Mesodermal cell (in vitro differentiated cells): Measurements from ENCODE around the gene ZBTB49. TPM values are rescaled to one million over a fixed set of nuclear protein-coding genes. Genes with fewer than 3 reads are reported as not detected.
"Not testable (repeated sequence)": the region's sequence is repeated elsewhere in the genome, so short reads cannot be mapped to it uniquely, and the experiment has no call there.

Source experiments
- H3K27ac ChIP-seq: 2 replicates; pipeline ENCODE4 v1.7.0; 2013; ENCODE audit warnings: mild to moderate bottlenecking, low read depth, low read length, moderate library complexity; ENCODE audit not compliant: severe bottlenecking
- H3K36me3 ChIP-seq: 2 replicates; pipeline ENCODE4 v1.7.1; 2013; ENCODE audit warnings: mild to moderate bottlenecking, low read length, moderate library complexity; ENCODE audit not compliant: control insufficient read depth, insufficient read depth
- H3K4me1 ChIP-seq: one replicate; pipeline ENCODE4 v1.7.1; 2013; ENCODE audit warnings: mild to moderate bottlenecking, low read length; ENCODE audit not compliant: insufficient read depth, control insufficient read depth, poor library complexity, severe bottlenecking
- H3K4me3 ChIP-seq: 2 replicates; pipeline ENCODE4 v1.7.0; 2013; ENCODE audit warnings: low read length, control low read depth, mild to moderate bottlenecking; ENCODE audit not compliant: insufficient read depth, poor library complexity, severe bottlenecking; ENCODE audit errors: extremely low read depth
- H3K9me3 ChIP-seq: 2 replicates; pipeline ENCODE4 v1.7.1; 2013; ENCODE audit warnings: mild to moderate bottlenecking, low read length, moderate library complexity; ENCODE audit not compliant: control insufficient read depth
- WGBS, 2 experiments: methylation state at CpG; one replicate each; pipeline ENCODE4 v1.1.5; 2013; ENCODE audit warnings: missing lambda C conversion rate in 2 of 2; ENCODE audit not compliant: insufficient coverage in 2 of 2; 5-methylcytosine and 5-hydroxymethylcytosine counted together
- polyA plus RNA-seq, 2 experiments: library from polyadenylated mRNA; stranded (reverse); fragments of 50-300 nt; gene quantifications; one replicate each; pipeline ENCODE4 v1.2.3, GENCODE V29; 2013

The ZBTB49 gene, protein sequence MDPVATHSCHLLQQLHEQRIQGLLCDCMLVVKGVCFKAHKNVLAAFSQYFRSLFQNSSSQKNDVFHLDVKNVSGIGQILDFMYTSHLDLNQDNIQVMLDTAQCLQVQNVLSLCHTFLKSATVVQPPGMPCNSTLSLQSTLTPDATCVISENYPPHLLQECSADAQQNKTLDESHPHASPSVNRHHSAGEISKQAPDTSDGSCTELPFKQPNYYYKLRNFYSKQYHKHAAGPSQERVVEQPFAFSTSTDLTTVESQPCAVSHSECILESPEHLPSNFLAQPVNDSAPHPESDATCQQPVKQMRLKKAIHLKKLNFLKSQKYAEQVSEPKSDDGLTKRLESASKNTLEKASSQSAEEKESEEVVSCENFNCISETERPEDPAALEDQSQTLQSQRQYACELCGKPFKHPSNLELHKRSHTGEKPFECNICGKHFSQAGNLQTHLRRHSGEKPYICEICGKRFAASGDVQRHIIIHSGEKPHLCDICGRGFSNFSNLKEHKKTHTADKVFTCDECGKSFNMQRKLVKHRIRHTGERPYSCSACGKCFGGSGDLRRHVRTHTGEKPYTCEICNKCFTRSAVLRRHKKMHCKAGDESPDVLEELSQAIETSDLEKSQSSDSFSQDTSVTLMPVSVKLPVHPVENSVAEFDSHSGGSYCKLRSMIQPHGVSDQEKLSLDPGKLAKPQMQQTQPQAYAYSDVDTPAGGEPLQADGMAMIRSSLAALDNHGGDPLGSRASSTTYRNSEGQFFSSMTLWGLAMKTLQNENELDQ
- 5.7 TPM for polyA plus RNA-seq (2013, experiment 1 of 2)
- 4.3 TPM for polyA plus RNA-seq (2013, experiment 2 of 2)

DNA sequence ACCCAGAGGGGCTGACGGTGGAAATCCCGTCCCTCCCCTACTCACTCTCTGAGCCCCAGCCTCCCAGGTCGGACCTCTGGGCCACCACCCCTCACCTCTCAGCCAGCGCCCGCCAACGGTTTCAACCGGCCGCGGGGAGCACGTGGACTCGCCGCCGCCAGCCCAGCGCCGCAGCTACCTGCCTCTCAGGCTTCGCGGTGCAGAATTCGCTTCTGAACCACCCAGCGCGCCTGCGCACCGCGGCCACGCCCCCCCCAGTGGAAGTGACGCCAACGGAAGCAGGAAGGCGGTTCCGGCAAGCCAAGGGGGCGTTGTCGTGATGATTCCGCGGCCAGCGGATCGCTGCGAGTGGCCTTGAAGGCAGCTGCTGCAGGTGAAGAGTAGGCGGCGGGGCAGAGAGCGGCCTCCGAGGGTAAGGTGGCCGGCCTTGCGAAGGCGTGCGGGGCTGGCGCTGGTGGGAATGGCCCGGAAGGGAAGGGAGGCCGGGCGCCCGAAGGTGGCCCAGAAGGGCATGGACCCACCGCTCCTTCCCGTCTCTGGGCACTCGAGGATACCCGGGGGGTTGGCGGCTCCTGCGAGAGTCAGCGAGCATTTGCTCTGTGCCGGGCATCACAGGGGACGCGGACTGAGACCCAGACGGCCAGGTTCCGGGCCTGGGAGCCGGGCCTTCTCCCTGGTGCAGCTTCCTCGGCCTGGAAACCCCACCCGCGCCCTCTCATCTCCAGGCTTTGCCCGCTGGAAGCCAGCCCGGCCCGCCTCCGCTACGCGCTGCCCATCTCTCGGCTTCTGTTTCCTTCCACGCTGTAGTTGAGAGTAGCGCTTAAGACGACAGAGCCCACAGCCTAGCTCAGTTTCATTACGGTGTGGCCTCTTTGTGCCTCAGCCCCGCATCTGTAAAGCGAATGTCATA, at the start of gene ZBTB49, which contains the start of gene LYAR:
ZBTB49 (plus strand) TSS at position 311 of the 910 bp plus-strand sequence. CDS start 9,695 bp downstream, outside the sequence.
LYAR (minus strand) TSS at position 214 of the 910 bp plus-strand sequence. CDS start 6,412 bp downstream, outside the sequence.
- Histone ChIP-seq H3K4me3 (peak within 1 kb of the TSS; percentile 89), H3K4me1 (peaks cover 8% of the 10 kb centered on the region), H3K9me3 (no peaks in the 10 kb centered on the region), H3K36me3 (peaks cover 24% of the 10 kb centered on the region), H3K27ac (no peak within 1 kb of the TSS)
- 1% methylated on average over 51 to 77 of the region's 77 CpGs for WGBS, 2 experiments

DNA sequence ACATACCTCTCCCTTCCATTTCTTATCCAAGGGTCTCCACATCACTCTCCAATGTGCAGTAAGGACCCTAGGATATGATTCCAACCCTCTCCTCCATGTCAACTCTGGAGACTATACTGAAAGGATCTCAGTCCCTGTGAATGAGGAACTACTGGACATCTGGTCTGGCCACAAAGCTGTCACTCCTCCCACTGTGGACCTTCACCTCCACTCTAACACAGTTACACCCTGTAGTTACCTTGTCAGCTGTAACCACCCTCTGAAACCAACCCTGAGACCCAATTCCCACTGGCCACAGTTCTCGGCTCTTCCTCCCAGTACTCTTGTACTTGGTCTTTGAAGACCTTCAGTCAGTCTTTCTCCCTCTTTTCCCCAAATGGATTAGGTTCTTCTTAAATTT, 44.9 kb upstream of the ZBTB49 start:
- Histone ChIP-seq H3K27ac (no peak overlapping the region), H3K36me3 (peaks cover 54% of the 10 kb centered on the region), H3K4me3 (no peak overlapping the region), H3K4me1 (peaks cover 5% of the 10 kb centered on the region), H3K9me3 (no peaks in the 10 kb centered on the region)
- 94 to 100% methylated on average over 1 of the region's 1 CpG for WGBS, 2 experiments

DNA sequence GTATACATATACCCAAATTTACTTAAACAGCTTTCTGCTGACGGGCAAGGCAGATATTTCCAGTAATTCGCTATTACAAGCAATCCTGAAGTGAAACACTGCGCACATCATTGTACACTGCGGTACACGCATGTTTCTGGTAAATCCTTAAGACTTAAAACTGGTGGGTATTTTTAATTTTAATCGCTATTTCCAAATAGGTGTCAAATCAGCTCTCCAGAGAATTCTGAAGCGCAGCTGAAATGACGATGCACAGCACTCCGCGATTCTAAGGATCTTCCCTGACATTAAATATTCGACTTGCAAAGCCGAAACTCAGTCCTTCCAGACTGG, 42.4 kb upstream of the ZBTB49 start:
- Histone ChIP-seq H3K27ac (peak overlapping the region; percentile 96), H3K4me1 (peaks cover 5% of the 10 kb centered on the region), H3K4me3 (peak overlapping the region; percentile 85), H3K36me3 (peaks cover 31% of the 10 kb centered on the region), H3K9me3 (no peaks in the 10 kb centered on the region)
- WGBS, 2 experiments = 1 to 3% methylated on average over 8 to 10 of the region's 12 CpGs

DNA sequence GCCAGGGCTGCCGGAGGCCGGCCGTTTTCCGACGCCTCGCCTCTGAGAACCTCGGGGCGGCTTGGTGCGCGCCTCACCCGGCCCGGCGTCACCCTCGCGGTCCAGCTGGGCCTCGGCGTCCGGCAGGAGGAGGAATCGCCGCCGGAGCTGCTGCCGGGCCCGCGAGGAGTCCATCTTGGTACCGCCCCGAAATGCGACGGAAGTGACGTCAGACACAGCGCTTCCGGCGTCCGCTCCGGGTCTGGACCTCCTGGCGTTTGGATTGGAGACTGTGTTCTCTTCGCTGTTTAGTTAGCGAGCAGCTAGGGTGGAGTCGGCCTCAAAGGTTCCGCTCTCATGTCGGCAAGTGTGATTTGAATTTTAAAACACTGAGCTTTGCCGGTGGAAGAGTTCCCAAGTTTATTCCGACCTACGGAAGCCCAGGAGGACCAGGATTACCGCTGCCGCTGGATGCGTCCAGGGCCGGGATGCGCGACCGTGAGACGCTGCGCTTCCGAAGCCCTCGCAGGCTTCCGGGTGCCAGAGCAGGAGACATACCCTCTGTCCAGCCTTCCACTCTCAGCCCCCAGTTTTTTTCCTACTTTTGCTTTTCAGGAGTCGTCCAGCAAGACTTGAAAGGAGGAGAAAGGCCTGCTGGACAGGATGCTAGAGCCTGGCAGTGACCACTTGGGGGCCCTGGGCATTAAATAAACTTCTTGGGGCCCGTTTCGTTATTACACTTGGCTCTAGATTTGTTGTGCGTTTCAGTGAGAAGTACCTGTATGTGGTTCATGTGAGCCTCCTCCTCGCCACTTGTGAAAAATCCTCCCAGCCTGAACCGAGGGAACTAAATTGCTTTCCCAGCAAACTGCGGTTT, 41.8 kb upstream of the ZBTB49 start, which contains the start of gene TMEM128:
TMEM128 (minus strand) TSS at position 195 of the 856 bp plus-strand sequence; CDS start at position 174, 21 bp downstream.
- H3K9me3 ChIP-seq = no peaks in the 10 kb centered on the region
- WGBS, 2 experiments = 2 to 3% methylated on average over 59 to 60 of the region's 62 CpGs

DNA sequence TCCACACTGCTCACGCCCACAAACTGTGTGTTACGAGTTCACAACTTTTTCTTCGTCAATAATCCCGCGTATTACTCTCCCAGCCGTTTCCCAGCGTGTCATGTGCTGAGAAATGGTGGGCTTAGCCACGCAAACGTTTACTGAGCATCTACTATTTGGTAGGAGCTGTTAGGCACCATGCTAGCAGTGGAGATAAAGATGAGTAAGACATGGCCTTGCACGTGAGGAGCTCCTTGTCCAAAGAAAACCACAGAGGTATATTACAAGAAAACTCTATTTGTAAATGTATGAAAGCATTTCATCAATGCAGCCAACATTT, 41.2 kb upstream of the ZBTB49 start:
- peak overlapping the region; percentile 85 for H3K4me3 ChIP-seq
- H3K36me3 ChIP-seq = peaks cover 22% of the 10 kb centered on the region
- H3K9me3 ChIP-seq = no peaks in the 10 kb centered on the region
- 52 to 67% methylated on average over 7 to 9 of the region's 10 CpGs for WGBS, 2 experiments
- peaks cover 5% of the 10 kb centered on the region for H3K4me1 ChIP-seq
- peak overlapping the region; percentile 96 for H3K27ac ChIP-seq

More for the DNA sequence above, 41.8 kb upstream of the ZBTB49 start, which contains the start of gene TMEM128:
- Histone ChIP-seq H3K4me1 (peaks cover 5% of the 10 kb centered on the region), H3K27ac (peak within 1 kb of the TSS; percentile 96), H3K36me3 (peaks cover 28% of the 10 kb centered on the region), H3K4me3 (peak within 1 kb of the TSS; percentile 85)

DNA sequence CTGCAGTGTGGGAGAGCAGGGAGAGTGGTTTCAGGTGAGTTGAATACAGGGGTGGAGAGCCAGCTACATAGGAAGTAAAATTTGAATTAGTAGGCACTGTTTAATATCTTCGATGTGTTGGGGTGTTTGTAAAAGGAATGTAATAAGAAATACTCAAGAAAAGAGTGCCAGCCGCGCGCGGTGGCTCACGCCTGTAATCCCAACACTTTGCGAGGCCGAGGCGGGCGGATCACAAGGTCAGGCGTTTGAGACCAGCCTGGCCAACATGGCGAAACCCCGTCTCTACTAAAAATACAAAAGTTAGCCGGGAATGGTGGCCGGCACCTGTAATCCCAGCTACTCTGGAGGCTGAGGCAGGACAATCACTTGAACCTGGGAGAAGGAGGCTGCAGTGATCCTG, 40.7 kb upstream of the ZBTB49 start:
- peaks cover 17% of the 10 kb centered on the region for H3K36me3 ChIP-seq
- H3K4me1 ChIP-seq, H3K27ac ChIP-seq, H3K9me3 ChIP-seq, H3K4me3 ChIP-seq: not testable (repeated sequence)
- WGBS, 2 experiments = 92 to 95% methylated on average over 12 to 13 of the region's 15 CpGs

DNA sequence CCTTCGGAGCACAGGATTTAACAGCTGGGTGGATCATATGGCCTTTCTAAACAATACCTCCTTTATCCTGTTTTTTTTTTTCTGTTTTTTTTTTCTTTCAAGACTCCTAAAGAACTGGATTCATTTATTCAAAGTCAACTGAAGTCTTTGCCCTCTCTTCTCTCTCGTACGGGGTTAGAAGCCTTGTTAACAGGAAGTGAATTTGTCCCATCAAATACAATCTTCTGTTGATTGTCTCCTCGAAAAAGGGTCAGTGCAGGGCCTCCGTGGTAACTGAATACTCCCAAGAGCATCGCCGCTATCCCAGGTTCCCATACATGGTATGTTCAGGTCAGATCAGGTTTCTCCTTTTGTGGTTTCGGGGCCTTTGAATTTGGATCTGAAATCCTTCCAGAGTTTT, 40.2 kb upstream of the ZBTB49 start:
- Histone ChIP-seq H3K4me1 (peaks cover 5% of the 10 kb centered on the region), H3K36me3 (peaks cover 11% of the 10 kb centered on the region), H3K4me3 (no peak overlapping the region), H3K9me3 (no peaks in the 10 kb centered on the region), H3K27ac (no peak overlapping the region)
- 92 to 95% methylated on average over 7 to 8 of the region's 8 CpGs for WGBS, 2 experiments

DNA sequence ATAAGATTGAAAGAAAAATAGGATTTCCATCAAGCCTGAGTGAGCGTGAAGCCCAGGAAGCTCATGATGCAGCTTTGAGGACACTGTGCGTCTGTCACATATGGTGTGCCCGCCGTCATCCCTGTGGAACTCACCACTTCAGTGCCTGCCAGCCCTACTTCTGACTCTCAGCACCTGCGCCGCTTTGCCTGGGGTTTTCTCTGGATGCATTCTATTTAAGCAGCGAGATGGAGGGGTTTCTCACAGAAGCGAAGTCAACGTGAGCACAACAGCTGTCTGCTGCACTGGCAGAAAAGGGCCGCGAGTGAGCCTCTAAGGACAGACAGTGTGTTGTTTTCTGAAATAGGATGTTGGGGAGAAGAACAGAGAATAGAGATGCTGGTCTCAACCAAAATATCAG, 35.9 kb upstream of the ZBTB49 start:
- H3K4me1 ChIP-seq = no peaks in the 10 kb centered on the region
- no peak overlapping the region for H3K27ac ChIP-seq
- no peaks in the 10 kb centered on the region for H3K9me3 ChIP-seq
- 84 to 93% methylated on average over 9 to 10 of the region's 11 CpGs for WGBS, 2 experiments
- no peak overlapping the region for H3K4me3 ChIP-seq
- no peaks in the 10 kb centered on the region for H3K36me3 ChIP-seq

DNA sequence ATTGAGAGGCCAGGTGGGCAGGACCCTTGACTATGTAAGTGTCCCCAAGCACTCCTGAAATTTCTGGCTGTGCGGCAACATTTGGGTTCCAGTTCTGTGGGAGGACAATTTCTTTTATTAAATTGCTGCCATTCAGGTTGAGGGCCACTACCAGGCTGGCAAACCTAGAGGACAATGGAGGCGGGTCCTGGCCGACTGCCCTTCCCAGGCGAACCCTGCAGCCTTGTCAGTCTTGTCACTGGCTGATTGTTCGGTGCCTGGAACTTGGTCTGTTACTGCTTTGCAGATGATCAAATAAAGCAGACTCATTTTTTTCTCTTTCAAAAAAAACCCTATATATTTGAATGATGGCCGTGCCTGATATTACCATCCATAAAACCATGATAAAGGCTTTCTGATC, 35.4 kb upstream of the ZBTB49 start:
- H3K4me1 ChIP-seq = no peaks in the 10 kb centered on the region
- no peaks in the 10 kb centered on the region for H3K36me3 ChIP-seq
- H3K27ac ChIP-seq = no peak overlapping the region
- no peak overlapping the region for H3K4me3 ChIP-seq
- 84 to 92% methylated on average over 5 to 6 of the region's 6 CpGs for WGBS, 2 experiments
- no peaks in the 10 kb centered on the region for H3K9me3 ChIP-seq
